OCI-LY3 (cell line): ENCODE data around the gene BHLHA15.

ENCODE experiments used
- H2AFZ ChIP-seq: fragments of 200-600, 300-600 bp; shearing (Covaris generic); 2 replicates; pipeline ENCODE4 v1.6.0; 2014; ENCODE audit warnings: antibody characterized with exemption, low read depth, low read length
- H3K27ac ChIP-seq: fragments of 200-600, 300-600 bp; sonication (generic); 2 replicates; pipeline ENCODE4 v1.5.1; 2014; ENCODE audit warnings: mild to moderate bottlenecking, low read length, moderate library complexity, mixed read lengths
- H3K27me3 ChIP-seq: fragments of 200-600, 300-600 bp; sonication (generic); 2 replicates; pipeline ENCODE4 v1.6.1; 2014; ENCODE audit warnings: low read depth, low read length, mixed read lengths
- H3K36me3 ChIP-seq: fragments of 200-600, 300-600 bp; sonication (generic); replicated peaks from 2 replicates; pipeline ENCODE3; 2014; ENCODE audit warnings: low read depth, low read length, mixed read lengths
- H3K4me1 ChIP-seq: fragments of 300-600, 200-600 bp; sonication (generic); 2 replicates; pipeline ENCODE4 v1.6.1; 2014; ENCODE audit warnings: low read length, mixed read lengths
- H3K4me2 ChIP-seq: fragments of 200-600, 300-600 bp; sonication (generic); 2 replicates; pipeline ENCODE4 v1.6.1; 2014; ENCODE audit warnings: low read length, mixed read lengths
- H3K4me3 ChIP-seq: fragments of 300-600, 200-600 bp; sonication (generic); 2 replicates; pipeline ENCODE4 v1.5.1; 2014; ENCODE audit warnings: antibody characterized with exemption, mild to moderate bottlenecking, low read length, moderate library complexity
- H3K79me2 ChIP-seq: fragments of 300-600, 200-600 bp; shearing (Covaris generic); 2 replicates; pipeline ENCODE4 v1.6.1; 2014; ENCODE audit warnings: mild to moderate bottlenecking, low read length, mixed read lengths
- H3K9ac ChIP-seq: fragments of 300-600, 200-600 bp; shearing (Covaris generic); 2 replicates; pipeline ENCODE4 v1.6.0; 2014; ENCODE audit warnings: mild to moderate bottlenecking, low read length, moderate library complexity
- H3K9me3 ChIP-seq: fragments of 200-600, 300-600 bp; shearing (Covaris generic); 2 replicates; pipeline ENCODE4 v1.6.1; 2014; ENCODE audit warnings: low read length, mixed read lengths; ENCODE audit not compliant: insufficient read depth
- H4K20me1 ChIP-seq: fragments of 200-600, 300-600 bp; sonication (generic); 2 replicates; pipeline ENCODE4 v1.6.1; 2016; ENCODE audit warnings: low read length, mixed read lengths; ENCODE audit not compliant: insufficient read depth
- EZH2phosphoT487 ChIP-seq: fragments of 200-600 bp; shearing (Covaris generic); IDR thresholded peaks from 2 replicates; pipeline ENCODE4 v1.6.1; 2018; ENCODE audit warnings: antibody characterized with exemption, mixed run types, low read depth
- TF ChIP-seq, protein P1 (sequence below): fragments of 200-600, 300-600 bp; sonication (generic); IDR thresholded peaks from 2 replicates; pipeline ENCODE4 v1.5.1; 2014; ENCODE audit warnings: antibody characterized with exemption, low read length, low read depth

BHLHA15 gene

DNA sequence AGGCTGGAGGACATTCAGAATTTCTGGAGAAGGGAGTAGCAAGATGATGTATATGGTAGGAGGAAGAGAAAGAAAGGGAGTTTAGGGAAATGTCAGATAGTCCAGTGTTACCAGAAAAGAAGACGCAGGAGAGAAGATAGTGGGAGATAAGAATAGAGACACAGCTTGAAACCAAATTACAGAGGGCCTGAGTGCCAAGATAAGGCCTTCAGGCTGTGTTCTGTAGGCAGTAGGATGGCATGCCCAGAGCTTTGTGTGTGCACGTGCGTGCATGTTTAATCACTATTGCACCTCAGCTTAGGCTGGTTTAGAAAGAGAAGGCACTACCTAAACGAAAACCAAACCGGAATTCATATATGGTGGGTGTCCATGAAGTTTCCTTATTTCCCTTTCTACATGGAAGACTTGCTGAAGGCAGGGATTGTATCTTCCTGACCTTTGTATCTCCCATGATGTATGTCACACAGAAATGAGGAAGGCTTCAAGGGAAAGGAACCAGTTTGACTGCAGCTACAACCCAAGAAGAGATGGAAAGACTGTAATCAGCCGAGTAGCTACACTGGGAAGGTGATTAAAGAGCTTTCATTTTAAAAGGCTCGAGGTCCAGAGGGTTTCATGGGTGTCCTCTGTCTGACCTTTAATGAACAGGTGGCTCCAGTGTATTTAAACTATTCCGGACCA lies 35.8 kb upstream of the BHLHA15 start:
- H3K4me3 ChIP-seq = no peak overlapping the region
- no peaks in the 10 kb centered on the region for H3K9me3 ChIP-seq
- H3K79me2 ChIP-seq = no peaks in the 10 kb centered on the region
- no peaks in the 10 kb centered on the region for H3K4me1 ChIP-seq
- H3K4me2 ChIP-seq = no peak overlapping the region
- H3K27ac ChIP-seq = no peak overlapping the region
- no peak overlapping the region for H3K9ac ChIP-seq
- TF ChIP-seq EZH2phosphoT487 = no peak
- TF ChIP-seq, protein P1, sequence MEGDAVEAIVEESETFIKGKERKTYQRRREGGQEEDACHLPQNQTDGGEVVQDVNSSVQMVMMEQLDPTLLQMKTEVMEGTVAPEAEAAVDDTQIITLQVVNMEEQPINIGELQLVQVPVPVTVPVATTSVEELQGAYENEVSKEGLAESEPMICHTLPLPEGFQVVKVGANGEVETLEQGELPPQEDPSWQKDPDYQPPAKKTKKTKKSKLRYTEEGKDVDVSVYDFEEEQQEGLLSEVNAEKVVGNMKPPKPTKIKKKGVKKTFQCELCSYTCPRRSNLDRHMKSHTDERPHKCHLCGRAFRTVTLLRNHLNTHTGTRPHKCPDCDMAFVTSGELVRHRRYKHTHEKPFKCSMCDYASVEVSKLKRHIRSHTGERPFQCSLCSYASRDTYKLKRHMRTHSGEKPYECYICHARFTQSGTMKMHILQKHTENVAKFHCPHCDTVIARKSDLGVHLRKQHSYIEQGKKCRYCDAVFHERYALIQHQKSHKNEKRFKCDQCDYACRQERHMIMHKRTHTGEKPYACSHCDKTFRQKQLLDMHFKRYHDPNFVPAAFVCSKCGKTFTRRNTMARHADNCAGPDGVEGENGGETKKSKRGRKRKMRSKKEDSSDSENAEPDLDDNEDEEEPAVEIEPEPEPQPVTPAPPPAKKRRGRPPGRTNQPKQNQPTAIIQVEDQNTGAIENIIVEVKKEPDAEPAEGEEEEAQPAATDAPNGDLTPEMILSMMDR = no peak
- H3K36me3 ChIP-seq = no peaks in the 10 kb centered on the region
- H2AFZ ChIP-seq = no peak overlapping the region
- H4K20me1 ChIP-seq = 0 out of 2 replicates have a peak, but pooled peaks cover 5% of the 10 kb centered on the region
- no peaks in the 10 kb centered on the region for H3K27me3 ChIP-seq

GRCh38 chr7:98177553-98177952 lies 33.7 kb upstream of the BHLHA15 start:
- no peaks in the 10 kb centered on the region for H3K79me2 ChIP-seq
- no peak overlapping the region for H3K4me3 ChIP-seq
- no peak overlapping the region for H3K4me2 ChIP-seq
- H4K20me1 ChIP-seq = 0 out of 2 replicates have a peak, but pooled peaks cover 5% of the 10 kb centered on the region
- H3K9ac ChIP-seq = no peak overlapping the region
- no peaks in the 10 kb centered on the region for H3K27me3 ChIP-seq
- H3K9me3 ChIP-seq = no peaks in the 10 kb centered on the region
- no peak overlapping the region for H3K27ac ChIP-seq
- no peak overlapping the region for H2AFZ ChIP-seq
- no peaks in the 10 kb centered on the region for H3K4me1 ChIP-seq
- no peak for TF ChIP-seq EZH2phosphoT487
- TF ChIP-seq, protein P1 = no peak
- H3K36me3 ChIP-seq = no peaks in the 10 kb centered on the region

DNA sequence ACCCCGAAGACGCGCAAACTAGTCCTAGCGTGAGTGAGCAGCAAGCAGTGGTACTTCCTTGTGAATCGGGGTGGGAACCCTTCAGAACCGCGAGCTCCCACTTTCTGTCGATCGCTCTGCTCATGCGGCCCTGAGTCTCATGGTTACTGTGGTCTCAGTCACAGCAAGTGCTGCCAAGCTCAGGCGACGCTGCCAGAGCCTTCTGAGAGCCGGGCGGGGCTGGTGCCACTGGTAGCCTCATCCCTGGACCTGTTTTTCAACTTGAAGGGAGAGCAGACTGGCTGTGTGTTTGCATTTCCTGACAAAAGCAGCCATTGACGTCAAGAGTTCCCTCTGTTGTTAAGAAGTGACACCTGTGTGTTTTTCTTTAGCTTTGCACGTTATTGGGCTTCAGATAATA lies 32.9 kb upstream of the BHLHA15 start:
- H3K27me3 ChIP-seq = no peaks in the 10 kb centered on the region
- H2AFZ ChIP-seq = no peak overlapping the region
- H3K36me3 ChIP-seq = no peaks in the 10 kb centered on the region
- no peaks in the 10 kb centered on the region for H3K79me2 ChIP-seq
- H4K20me1 ChIP-seq = 0 out of 2 replicates have a peak, but pooled peaks cover 5% of the 10 kb centered on the region
- no peak overlapping the region for H3K9ac ChIP-seq
- TF ChIP-seq EZH2phosphoT487 = no peak
- H3K4me2 ChIP-seq = no peak overlapping the region
- no peaks in the 10 kb centered on the region for H3K4me1 ChIP-seq
- no peak overlapping the region for H3K4me3 ChIP-seq
- no peak overlapping the region for H3K27ac ChIP-seq
- no peaks in the 10 kb centered on the region for H3K9me3 ChIP-seq

DNA sequence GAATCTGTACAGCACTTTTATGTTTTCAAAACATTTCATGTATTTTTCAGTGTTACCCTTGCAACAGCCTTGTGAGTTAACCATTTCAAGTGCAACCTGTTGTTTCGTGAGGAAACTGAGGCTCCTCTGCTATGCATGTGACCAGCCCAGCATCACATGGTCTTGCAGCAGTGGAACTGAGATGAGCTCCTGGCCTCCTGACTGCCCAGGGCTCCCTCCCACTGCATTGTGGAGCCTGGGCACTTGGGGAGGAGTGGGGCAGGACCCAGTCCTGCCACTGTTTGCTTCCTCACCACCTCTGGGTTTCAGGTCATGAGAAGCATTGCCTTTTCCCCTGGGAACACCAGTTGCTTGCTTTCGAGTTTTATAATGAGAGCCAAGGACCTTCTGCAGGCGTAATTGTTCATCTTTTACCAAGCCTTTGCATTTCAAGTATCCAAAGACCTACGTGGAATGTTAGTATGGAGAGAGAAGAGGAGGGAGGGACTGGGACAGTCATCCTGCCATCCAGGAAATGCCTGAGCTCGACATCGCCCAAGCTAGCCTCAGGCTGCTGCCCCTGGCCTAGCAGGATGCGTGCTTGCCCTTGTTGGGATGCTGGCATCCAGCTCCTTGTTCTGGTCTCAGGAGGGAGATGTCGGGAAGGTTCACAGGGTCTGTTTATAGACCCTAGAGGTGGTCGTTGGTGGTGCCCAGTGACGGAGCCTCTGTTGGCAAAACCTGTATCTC lies 32.3 kb upstream of the BHLHA15 start:
- H2AFZ ChIP-seq = no peak overlapping the region
- H3K36me3 ChIP-seq = no peaks in the 10 kb centered on the region
- H4K20me1 ChIP-seq = 0 out of 2 replicates have a peak, but pooled peaks cover 5% of the 10 kb centered on the region
- no peak overlapping the region for H3K9ac ChIP-seq
- H3K27me3 ChIP-seq = no peaks in the 10 kb centered on the region
- no peaks in the 10 kb centered on the region for H3K9me3 ChIP-seq
- no peak overlapping the region for H3K4me2 ChIP-seq
- TF ChIP-seq, protein P1 = no peak
- no peak for TF ChIP-seq EZH2phosphoT487
- no peaks in the 10 kb centered on the region for H3K79me2 ChIP-seq
- no peaks in the 10 kb centered on the region for H3K4me1 ChIP-seq
- H3K4me3 ChIP-seq = no peak overlapping the region
- H3K27ac ChIP-seq = no peak overlapping the region
